GM18907 (cell line): ENCODE measurements around the gene THEM5.

Experiments
- ATAC-seq: cut with Tn5 transposase; IDR thresholded peaks from one replicate; pipeline ENCODE4 v1.9.1; 2021; ENCODE audit warnings: mild to moderate bottlenecking, moderate library complexity; ENCODE audit not compliant: unreplicated experiment

The THEM5 gene

DNA sequence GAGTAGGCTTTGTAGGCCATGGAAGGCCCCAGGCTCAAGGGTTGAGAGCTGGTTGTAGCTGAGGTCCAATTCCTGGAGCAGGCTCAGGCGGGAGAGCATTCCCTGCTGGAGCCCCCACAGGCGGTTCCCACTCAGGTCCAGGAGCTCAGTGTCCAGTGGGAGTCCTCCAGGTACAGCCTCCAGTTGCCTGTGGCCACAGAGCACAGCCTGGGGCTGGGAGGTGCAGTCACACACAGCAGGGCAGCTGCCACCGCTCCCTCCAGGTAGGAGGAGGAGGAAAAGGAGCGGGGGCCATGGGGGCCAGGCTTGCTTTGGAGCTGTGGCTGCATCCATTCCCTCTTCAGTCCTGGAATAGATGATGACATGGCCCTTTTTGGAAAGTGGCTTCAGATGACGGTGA lies 51.1 kb downstream of the THEM5 start:
- ATAC-seq: no peak

DNA sequence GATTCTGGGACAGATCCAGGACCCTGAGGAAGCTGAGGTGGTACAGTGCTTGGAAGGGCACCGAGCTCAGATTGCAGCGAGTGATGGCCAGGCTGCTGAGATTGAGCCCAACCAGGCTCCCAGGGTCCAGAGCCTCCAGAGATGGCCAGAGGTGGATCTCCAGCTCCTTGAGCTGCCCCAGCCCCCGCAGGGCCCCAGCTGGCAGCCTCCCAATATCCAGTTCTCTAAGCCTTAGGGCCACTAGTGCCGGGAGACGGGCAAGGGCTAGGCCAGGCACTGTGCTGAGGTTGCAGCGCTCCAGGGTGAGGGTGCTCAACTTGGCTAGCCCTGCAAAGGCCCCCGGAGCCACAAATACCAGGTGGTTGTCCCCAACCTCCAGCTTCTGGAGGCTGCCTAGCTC lies 51.7 kb downstream of the THEM5 start:
- no peak for ATAC-seq

DNA sequence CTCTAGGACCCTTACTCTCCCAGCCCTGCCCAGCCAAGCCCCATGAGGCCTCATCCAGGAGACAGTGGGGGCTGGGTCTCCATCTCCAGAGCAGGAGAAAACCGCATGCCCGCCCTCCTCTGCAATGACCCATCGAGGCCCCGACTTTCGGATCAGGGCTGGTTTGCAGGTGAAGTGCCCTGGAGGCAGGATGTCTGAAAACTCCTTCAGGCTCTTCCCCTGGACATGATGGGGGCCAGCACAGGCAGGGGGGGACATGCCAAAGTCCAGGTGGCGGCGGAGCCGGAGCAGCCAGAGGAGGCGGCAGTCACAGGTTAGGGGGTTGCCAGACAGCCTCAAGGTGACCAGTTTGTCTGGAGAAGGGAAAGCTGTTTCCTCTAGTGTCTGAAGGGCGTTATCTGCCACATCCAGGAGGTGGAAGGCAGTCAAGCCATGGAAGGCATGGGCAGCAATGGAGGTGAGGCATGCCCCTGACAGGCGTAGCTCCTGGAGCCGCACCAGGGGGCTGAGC lies 52.1 kb downstream of the THEM5 start:
- ATAC-seq: no peak

DNA sequence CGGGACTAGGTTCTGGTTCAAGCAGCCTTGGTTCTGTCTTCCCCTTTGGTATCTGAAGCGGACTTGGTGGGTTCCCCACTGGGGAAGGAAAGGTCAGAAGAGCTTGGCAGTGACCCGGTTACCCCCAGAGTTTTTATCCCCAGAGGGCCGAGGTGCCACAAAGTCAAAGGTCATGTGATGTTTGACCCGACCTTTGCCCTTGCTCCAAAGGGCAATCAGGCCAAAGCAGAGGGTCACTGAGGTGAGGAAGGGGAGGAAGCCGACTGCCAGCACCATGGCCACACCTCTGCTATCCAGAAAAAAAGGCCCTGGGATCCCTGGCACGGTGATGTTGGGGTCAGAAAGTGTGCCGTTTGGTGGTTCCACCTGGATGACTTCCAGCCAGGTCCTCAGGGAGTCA lies 52.7 kb downstream of the THEM5 start:
- ATAC-seq: no peak

DNA sequence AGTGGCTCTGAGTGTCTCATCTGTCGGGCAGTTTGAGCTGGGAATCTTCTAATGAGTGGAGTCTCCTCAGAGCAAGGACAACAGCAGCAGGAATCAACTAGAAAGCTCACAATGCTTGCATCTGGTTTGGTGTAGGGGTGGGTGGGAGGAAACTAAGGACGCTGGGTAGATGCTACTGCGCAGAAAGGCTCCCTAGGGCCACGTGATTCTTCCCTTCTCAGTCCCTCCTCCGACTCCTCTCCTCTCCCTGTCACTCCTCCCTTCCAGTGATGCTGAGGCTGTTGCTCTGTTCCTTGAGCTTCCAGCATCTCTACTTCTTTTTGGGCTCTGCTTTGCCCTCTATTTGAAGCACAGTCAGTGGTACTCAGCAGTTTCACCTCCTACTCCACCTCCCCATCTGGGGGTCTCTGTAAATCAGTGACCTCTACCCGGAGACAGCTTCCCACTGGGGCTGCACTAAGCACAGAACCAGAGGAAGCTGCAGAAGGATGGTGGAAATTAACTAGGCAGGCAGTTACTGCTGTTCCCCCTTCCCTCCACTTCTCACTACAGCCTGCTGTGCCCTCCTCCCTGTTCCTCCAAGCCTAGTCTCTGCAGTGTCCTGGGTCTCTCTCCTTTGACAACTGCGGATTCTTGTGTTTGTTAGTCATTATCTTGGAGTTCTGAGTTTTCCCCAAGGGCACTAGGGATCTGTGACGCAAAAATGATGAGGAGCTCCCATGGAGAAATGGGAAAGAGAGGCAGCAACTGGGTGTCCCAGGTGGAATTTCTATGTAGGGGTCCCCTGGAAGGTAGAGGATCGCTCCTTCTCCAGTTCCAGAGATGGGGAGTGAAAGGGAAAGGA lies 54.1 kb downstream of the THEM5 start:
- ATAC-seq: no peak

DNA sequence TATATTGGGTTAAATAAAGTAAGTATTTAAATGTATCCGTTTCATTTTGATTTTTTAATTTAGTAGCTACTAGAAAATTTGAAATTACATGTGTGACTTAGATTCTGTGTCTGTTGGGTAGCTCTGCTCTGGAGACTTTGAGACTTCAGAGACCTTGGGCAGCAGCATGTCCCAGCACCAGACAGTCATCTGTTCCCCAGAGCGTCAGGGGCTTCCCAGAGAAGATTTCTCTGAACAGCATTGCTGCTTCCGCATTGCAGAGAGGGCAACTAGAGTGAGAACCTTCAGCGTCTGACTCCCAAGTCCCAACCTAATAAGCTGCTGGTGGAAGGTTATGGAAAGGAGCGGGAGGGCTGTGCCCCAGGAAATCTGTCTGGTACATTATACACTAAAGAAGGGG lies 54.9 kb downstream of the THEM5 start:
- ATAC-seq: no peak
